ENCODE data around the gene BCAS1. TPM values are rescaled to one million over a fixed set of nuclear protein-coding genes. Genes with fewer than 3 reads are reported as not detected.
A peak's percentile ranks its signal among the peaks of the same experiment; 100 is the strongest.
"Not testable (repeated sequence)": the region's sequence is repeated elsewhere in the genome, so short reads cannot be mapped to it uniquely, and the experiment has no call there.

The BCAS1 gene
- total and polyA plus RNA-seq, 12 donors = 0.03 TPM; not detected in 11

- WGBS, 2 donors = 94 to 96% methylated on average over 5 of the region's 5 CpGs
- no peaks in the 10 kb centered on the region for H3K9me3 ChIP-seq
- ATAC-seq = no peak
These were observed 133.1 kb downstream of the BCAS1 start for GRCh38 chr20:53937339-53937741.

GRCh38 chr20:53935344-53936084, 134.9 kb downstream of the BCAS1 start:
- no peak for TF ChIP-seq CTCF (IDR thresholded peaks at IDR 0.05)
- intact Hi-C loops (cut with DNase I) = loop anchor here in 2 of 10 donors (2.0 to 5.0 kb wide), 2 partner anchors 19 to 358 kb away; no protein-coding TSS in a partner anchor
- ATAC-seq (no peak), DNase-seq (no peak)
- H3K36me3 ChIP-seq = no peaks in the 10 kb centered on the region
- H3K4me3 ChIP-seq = no peak overlapping the region
- H3K4me1 ChIP-seq = peaks cover 5 to 61% (median 49%) of the 10 kb centered on the region in 9 donors
- WGBS, 2 donors = 66 to 67% methylated on average over 5 of the region's 5 CpGs
- no peaks in the 10 kb centered on the region for H3K27me3 ChIP-seq
- no peaks in the 10 kb centered on the region for H3K9me3 ChIP-seq
- H3K27ac ChIP-seq = peak overlapping the region in 9 of 10 donors; percentile 47 to 92 (median 76)

More at GRCh38 chr20:53937339-53937741, 133.1 kb downstream of the BCAS1 start:
- DNase-seq = no peak
- Histone ChIP-seq H3K27ac (peak overlapping the region in 1 of 10 donors; percentile 84), H3K4me3 (no peak overlapping the region), H3K36me3 (no peaks in the 10 kb centered on the region), H3K27me3 (no peaks in the 10 kb centered on the region), H3K4me1 (peaks cover 7 to 71% (median 66%) of the 10 kb centered on the region in 9 donors)
- intact Hi-C loops (cut with DNase I) = loop anchor here in 2 of 10 donors (2.0 to 5.0 kb wide), 2 partner anchors 21 to 360 kb away; no protein-coding TSS in a partner anchor
- no peak for TF ChIP-seq CTCF (IDR thresholded peaks at IDR 0.05)

DNA sequence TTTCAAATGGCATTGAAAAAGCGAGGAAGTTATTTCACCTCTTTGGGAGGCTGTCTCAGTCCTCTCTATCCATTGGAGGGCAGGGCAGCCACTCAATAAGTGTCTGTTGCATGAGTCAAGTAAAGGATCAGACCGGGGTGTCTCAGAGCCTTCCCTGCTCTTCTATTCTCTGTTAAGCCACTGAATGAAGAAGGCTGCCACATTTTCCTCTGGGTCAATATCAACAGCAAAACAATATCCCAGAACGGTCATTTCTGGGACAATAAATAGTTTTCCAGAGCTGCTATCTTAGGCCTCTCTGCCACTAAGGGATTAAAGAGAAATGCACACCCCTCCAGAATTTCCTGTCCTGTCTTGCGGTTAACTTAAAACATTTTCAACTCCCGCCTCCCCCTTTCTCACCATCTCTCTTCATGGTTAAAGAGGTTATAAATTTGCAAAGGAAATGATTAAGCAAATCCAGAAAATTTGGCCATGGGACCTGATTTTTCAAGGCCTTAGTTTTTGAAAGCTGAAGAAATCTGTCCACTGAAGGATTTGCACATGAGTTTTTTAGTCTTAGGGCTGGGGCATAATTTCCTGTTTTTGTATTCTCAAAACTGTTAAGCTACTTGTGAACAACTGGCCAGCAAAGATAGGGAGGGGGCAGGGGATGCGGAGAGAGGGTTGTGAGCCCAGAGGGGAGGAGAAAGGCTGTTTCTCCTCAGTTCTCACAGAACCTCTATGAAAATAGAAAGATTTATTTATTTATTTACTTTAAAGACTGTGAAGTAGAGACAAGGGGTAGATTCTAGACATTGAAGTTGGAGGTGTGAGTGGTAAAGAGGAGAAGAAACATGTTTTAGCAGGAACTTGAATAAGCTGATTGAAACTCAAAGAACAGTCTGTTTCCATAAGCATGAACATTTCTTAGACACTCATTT, 135.7 kb downstream of the BCAS1 start:
- 34 to 50% methylated on average over 6 of the region's 6 CpGs for WGBS, 2 donors
- Histone ChIP-seq H3K27ac (peak overlapping the region; percentile 27 to 92 (median 74)), H3K9me3 (no peaks in the 10 kb centered on the region), H3K27me3 (no peaks in the 10 kb centered on the region), H3K4me1 (peaks cover 0 to 56% (median 41%) of the 10 kb centered on the region in 9 donors), H3K4me3 (no peak overlapping the region), H3K36me3 (no peaks in the 10 kb centered on the region)
- no peak for TF ChIP-seq CTCF (IDR thresholded peaks at IDR 0.05)
- ATAC-seq (peak; percentile 60 to 85 (median 76)), DNase-seq (peak in 1 of 2 donors; percentile 60)
- intact Hi-C loops (cut with DNase I) = loop anchor here in 1 of 10 donors (5.0 kb wide), 1 partner anchor 357 kb away; no protein-coding TSS in a partner anchor

DNA sequence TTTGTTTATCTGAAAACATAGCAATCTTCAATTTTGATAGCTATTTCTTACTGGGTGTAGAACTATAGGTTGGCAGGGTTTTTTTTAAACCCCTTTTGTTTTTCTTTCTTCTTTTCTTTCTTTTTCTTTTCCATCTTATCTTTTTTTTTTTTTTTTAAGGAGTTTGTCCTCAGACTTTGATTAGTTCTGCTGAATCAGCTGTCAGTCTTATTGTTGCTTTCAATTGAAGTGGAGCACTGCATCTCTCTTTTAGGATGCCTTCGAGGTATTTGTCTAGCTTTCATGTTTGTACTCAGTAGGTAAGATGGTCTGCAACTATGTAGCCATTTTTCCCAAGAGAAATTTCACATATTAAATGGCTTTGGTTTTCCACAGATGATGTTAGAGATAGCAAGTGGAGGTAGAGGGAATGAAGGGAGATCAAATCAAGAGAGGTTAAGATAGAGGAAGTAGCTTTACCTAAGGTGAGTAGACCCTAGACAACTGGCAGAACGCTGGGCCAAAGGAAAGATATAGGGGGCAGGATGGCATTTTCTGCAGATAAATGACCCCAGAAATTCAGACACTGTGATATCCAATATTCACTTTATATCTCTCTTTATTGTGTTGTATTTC, 137.1 kb downstream of the BCAS1 start:
- intact Hi-C loops (cut with DNase I) = no loop called here
- no peaks in the 10 kb centered on the region for H3K9me3 ChIP-seq
- no peak overlapping the region for H3K4me3 ChIP-seq
- H3K27me3 ChIP-seq = no peaks in the 10 kb centered on the region
- H3K36me3 ChIP-seq = no peaks in the 10 kb centered on the region
- no peak for TF ChIP-seq CTCF (IDR thresholded peaks at IDR 0.05)
- no peak for ATAC-seq
- DNase-seq = no peak
- H3K27ac ChIP-seq = peak overlapping the region in 9 of 10 donors; percentile 27 to 92 (median 76)
- H3K4me1 ChIP-seq = peaks cover 0 to 47% (median 29%) of the 10 kb centered on the region in 9 donors
- 90 to 92% methylated on average over 2 of the region's 2 CpGs for whole genome bisulfite sequencing, 2 donors

GRCh38 chr20:53932655-53933192, 137.7 kb downstream of the BCAS1 start:
- 96 to 97% methylated on average over 5 of the region's 5 CpGs for WGBS, 2 donors
- peak overlapping the region in 3 of 10 donors; percentile 17 to 87 (median 83) for H3K27ac ChIP-seq
- H3K9me3 ChIP-seq; H3K4me3 ChIP-seq; H3K36me3 ChIP-seq; intact Hi-C loops (cut with DNase I); DNase-seq; ATAC-seq; H3K27me3 ChIP-seq: not testable (repeated sequence)
- peaks cover 0 to 47% (median 29%) of the 10 kb centered on the region in 9 donors for H3K4me1 ChIP-seq
